ENCODE measurements around the gene HBZ.
"Not testable (repeated sequence)": the region's sequence is repeated elsewhere in the genome, so short reads cannot be mapped to it uniquely, and the experiment has no call there.

Gene HBZ

DNA sequence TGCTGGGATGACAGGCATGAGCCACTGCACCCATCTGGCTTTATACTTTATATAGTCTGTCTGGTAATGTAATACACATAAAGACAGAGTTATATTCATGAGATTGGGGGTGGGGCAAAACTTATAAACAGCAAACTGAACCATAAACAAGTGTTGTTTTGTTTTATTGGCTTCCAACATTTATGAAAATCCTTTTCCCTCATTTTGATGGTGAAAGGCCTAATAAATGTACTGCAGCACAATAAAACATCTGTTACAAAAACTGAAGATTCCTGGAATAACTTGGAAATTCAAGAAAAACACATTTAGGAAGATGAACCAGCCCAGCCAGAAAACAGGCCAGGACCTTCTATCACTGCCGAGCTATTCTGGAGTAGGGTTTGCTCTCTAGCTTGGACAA, 30.1 kb upstream of the HBZ start:
- H3K4me3 ChIP-seq (ENCODE audit: insufficient read length, low read depth), result no peak overlapping the region
- no peak for DNase-seq (ENCODE audit: low read depth, low spot score)
- H3K9ac ChIP-seq (ENCODE audit: insufficient read length, low read depth), result no peak overlapping the region
- H3K9me3 ChIP-seq (ENCODE audit: insufficient read depth, low read length), result no peaks in the 10 kb centered on the region
- no peaks in the 10 kb centered on the region for H3K27me3 ChIP-seq (ENCODE audit: insufficient read depth, insufficient read length)
- TF ChIP-seq YY1 (IDR thresholded peaks at IDR 0.05; ENCODE audit: insufficient read depth, insufficient read length), result no peak
- TF ChIP-seq ZNF274 (IDR thresholded peaks at IDR 0.05; ENCODE audit: low read depth, low read length), result no peak
- TF ChIP-seq SUZ12 (IDR thresholded peaks at IDR 0.05; ENCODE audit: extremely low read depth, insufficient read depth, insufficient read length), result no peak
- peaks cover 11% of the 10 kb centered on the region for H3K36me3 ChIP-seq (ENCODE audit: insufficient read depth, insufficient read length, low read length)
- H3K4me1 ChIP-seq (ENCODE audit: insufficient read depth, insufficient read length), result peaks cover 7% of the 10 kb centered on the region

DNA sequence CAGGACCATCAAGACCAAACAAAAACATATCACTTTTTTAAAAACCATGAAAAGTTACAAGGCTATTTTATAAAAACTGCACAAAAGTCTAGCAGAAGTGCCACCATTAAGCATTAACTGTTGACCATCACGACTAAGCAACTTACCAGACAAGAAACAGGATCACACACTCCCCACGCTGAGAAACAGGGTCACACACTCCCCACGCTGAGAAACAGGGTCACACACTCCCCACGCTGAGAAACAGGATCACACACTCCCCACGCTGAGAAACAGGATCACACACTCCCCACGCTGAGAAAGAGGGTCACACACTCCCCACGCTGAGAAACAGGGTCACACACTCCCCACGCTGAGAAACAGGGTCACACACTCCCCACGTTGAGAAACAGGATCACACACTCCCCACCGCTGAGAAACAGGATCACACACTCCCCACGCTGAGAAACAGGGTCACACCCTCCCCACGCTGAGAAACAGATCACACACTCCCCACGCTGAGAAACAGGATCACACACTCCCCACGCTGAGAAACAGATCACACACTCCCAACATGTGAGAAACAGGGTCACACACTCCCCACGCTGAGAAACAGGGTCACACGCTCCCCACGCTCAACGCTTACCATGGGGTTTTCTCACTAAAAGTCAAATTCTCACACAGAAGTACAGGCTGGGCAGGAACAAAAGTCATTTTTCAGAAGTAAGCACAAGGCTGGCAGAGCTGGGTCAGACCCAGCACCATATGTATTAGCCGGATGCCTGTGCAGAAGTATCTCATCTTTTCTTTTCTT, 28.7 kb upstream of the HBZ start:
- H3K27me3 ChIP-seq (ENCODE audit: insufficient read depth, insufficient read length); H3K4me3 ChIP-seq (ENCODE audit: insufficient read length, low read depth); H3K9me3 ChIP-seq (ENCODE audit: insufficient read depth, low read length); H3K4me1 ChIP-seq (ENCODE audit: insufficient read depth, insufficient read length); H3K9ac ChIP-seq (ENCODE audit: insufficient read length, low read depth); H3K36me3 ChIP-seq (ENCODE audit: insufficient read depth, insufficient read length, low read length); DNase-seq (ENCODE audit: low read depth, low spot score): not testable (repeated sequence)

- Histone ChIP-seq H3K4me3 (ENCODE audit: insufficient read length, low read depth) (no peak overlapping the region), H3K36me3 (ENCODE audit: insufficient read depth, insufficient read length, low read length) (peaks cover 12% of the 10 kb centered on the region), H3K9ac (ENCODE audit: insufficient read length, low read depth) (no peak overlapping the region), H3K4me1 (ENCODE audit: insufficient read depth, insufficient read length) (peaks cover 2% of the 10 kb centered on the region), H3K27me3 (ENCODE audit: insufficient read depth, insufficient read length) (no peaks in the 10 kb centered on the region), H3K9me3 (ENCODE audit: insufficient read depth, low read length) (no peaks in the 10 kb centered on the region)
- TF ChIP-seq YY1 (IDR thresholded peaks at IDR 0.05; ENCODE audit: insufficient read depth, insufficient read length) (no peak), SUZ12 (IDR thresholded peaks at IDR 0.05; ENCODE audit: extremely low read depth, insufficient read depth, insufficient read length) (no peak), ZNF274 (IDR thresholded peaks at IDR 0.05; ENCODE audit: low read depth, low read length) (no peak)
- DNase-seq (ENCODE audit: low read depth, low spot score), result no peak
Observed at GRCh38 chr16:125011-125410, 27.4 kb upstream of the HBZ start.

- DNase-seq (ENCODE audit: low read depth, low spot score), result no peak
- H3K4me1 ChIP-seq (ENCODE audit: insufficient read depth, insufficient read length), result peaks cover 2% of the 10 kb centered on the region
- peaks cover 7% of the 10 kb centered on the region for H3K36me3 ChIP-seq (ENCODE audit: insufficient read depth, insufficient read length, low read length)
- TF ChIP-seq YY1 (IDR thresholded peaks at IDR 0.05; ENCODE audit: insufficient read depth, insufficient read length) (no peak), ZNF274 (IDR thresholded peaks at IDR 0.05; ENCODE audit: low read depth, low read length) (no peak), SUZ12 (IDR thresholded peaks at IDR 0.05; ENCODE audit: extremely low read depth, insufficient read depth, insufficient read length) (no peak)
- no peak overlapping the region for H3K4me3 ChIP-seq (ENCODE audit: insufficient read length, low read depth)
- no peaks in the 10 kb centered on the region for H3K9me3 ChIP-seq (ENCODE audit: insufficient read depth, low read length)
- no peaks in the 10 kb centered on the region for H3K27me3 ChIP-seq (ENCODE audit: insufficient read depth, insufficient read length)
- no peak overlapping the region for H3K9ac ChIP-seq (ENCODE audit: insufficient read length, low read depth)
Observed at GRCh38 chr16:129075-129474, 23.4 kb upstream of the HBZ start.

DNA sequence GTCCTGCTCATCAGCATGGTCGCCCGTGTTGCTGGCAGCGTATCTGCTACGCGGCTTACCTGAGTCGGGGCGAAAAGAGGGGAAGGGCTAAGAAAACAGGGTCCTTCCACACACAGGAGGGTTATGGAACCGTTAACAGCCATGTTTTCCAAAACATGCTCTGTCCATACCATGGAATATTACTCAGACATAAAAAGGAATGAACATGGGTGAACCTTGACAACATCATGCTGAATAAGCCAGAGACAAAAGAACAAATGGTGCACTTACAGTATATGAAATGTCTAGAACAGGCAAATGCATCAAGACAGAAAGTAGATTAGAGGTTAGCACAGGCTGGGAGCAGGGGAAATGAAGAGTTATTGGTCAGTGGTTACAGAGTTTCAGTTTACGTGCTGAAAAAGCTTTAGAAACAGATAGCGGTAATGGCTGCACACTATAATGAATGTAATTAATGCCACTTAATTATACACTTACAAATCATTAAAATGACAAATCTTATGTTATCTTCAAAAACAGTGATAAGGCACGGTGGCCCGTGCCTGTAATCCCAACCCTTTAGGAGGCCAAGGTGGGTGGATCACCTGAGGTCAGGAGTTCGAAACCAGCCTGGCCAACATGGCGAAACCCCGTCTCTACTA, 21.8 kb upstream of the HBZ start:
- no peaks in the 10 kb centered on the region for H3K9me3 ChIP-seq (ENCODE audit: insufficient read depth, low read length)
- peaks cover 2% of the 10 kb centered on the region for H3K4me1 ChIP-seq (ENCODE audit: insufficient read depth, insufficient read length)
- H3K9ac ChIP-seq (ENCODE audit: insufficient read length, low read depth), result no peak overlapping the region
- no peak overlapping the region for H3K4me3 ChIP-seq (ENCODE audit: insufficient read length, low read depth)
- H3K27me3 ChIP-seq (ENCODE audit: insufficient read depth, insufficient read length), result no peaks in the 10 kb centered on the region
- DNase-seq (ENCODE audit: low read depth, low spot score), result no peak
- TF ChIP-seq SUZ12 (IDR thresholded peaks at IDR 0.05; ENCODE audit: extremely low read depth, insufficient read depth, insufficient read length) (no peak), ZNF274 (IDR thresholded peaks at IDR 0.05; ENCODE audit: low read depth, low read length) (no peak), YY1 (IDR thresholded peaks at IDR 0.05; ENCODE audit: insufficient read depth, insufficient read length) (no peak)
- peaks cover 7% of the 10 kb centered on the region for H3K36me3 ChIP-seq (ENCODE audit: insufficient read depth, insufficient read length, low read length)

GRCh38 chr16:132120-132519, 20.3 kb upstream of the HBZ start:
- Histone ChIP-seq H3K36me3 (ENCODE audit: insufficient read depth, insufficient read length, low read length) (peaks cover 7% of the 10 kb centered on the region), H3K9ac (ENCODE audit: insufficient read length, low read depth) (no peak overlapping the region), H3K27me3 (ENCODE audit: insufficient read depth, insufficient read length) (no peaks in the 10 kb centered on the region), H3K4me3 (ENCODE audit: insufficient read length, low read depth) (no peak overlapping the region), H3K4me1 (ENCODE audit: insufficient read depth, insufficient read length) (no peaks in the 10 kb centered on the region), H3K9me3 (ENCODE audit: insufficient read depth, low read length) (no peaks in the 10 kb centered on the region)
- no peak for DNase-seq (ENCODE audit: low read depth, low spot score)
- TF ChIP-seq YY1 (IDR thresholded peaks at IDR 0.05; ENCODE audit: insufficient read depth, insufficient read length) (no peak), SUZ12 (IDR thresholded peaks at IDR 0.05; ENCODE audit: extremely low read depth, insufficient read depth, insufficient read length) (no peak), ZNF274 (IDR thresholded peaks at IDR 0.05; ENCODE audit: low read depth, low read length) (no peak)

GRCh38 chr16:133716-134115, 18.7 kb upstream of the HBZ start:
- Histone ChIP-seq H3K36me3 (ENCODE audit: insufficient read depth, insufficient read length, low read length) (peaks cover 7% of the 10 kb centered on the region), H3K9me3 (ENCODE audit: insufficient read depth, low read length) (no peaks in the 10 kb centered on the region), H3K9ac (ENCODE audit: insufficient read length, low read depth) (no peak overlapping the region), H3K27me3 (ENCODE audit: insufficient read depth, insufficient read length) (no peaks in the 10 kb centered on the region), H3K4me3 (ENCODE audit: insufficient read length, low read depth) (no peak overlapping the region), H3K4me1 (ENCODE audit: insufficient read depth, insufficient read length) (no peaks in the 10 kb centered on the region)
- DNase-seq (ENCODE audit: low read depth, low spot score), result no peak
- no peak for TF ChIP-seq YY1 (IDR thresholded peaks at IDR 0.05; ENCODE audit: insufficient read depth, insufficient read length)

All from NT2/D1 (cell line).